8988T (cell line): ENCODE data around the gene SH3BP1.
A peak's percentile ranks its signal among the peaks of the same experiment; 100 is the strongest.

Experiments
- DNase-seq: peaks from one replicate; pipeline ENCODE4 v3.0.0; 2011

Gene SH3BP1

GRCh38 chr22:37617431-37617830 lies 22.0 kb upstream of the SH3BP1 start:
- DNase-seq, result no peak

- peak; percentile 2 for DNase-seq
Measured at GRCh38 chr22:37618072-37618656, 21.3 kb upstream of the SH3BP1 start.

- DNase-seq, result peak; percentile 2
Measured at GRCh38 chr22:37618674-37619073, 20.8 kb upstream of the SH3BP1 start.

GRCh38 chr22:37619991-37620390 lies 19.5 kb upstream of the SH3BP1 start:
- DNase-seq, result no peak

- no peak for DNase-seq
Measured at GRCh38 chr22:37621352-37621860, 18.1 kb upstream of the SH3BP1 start.

GRCh38 chr22:37623075-37624016 lies 16.1 kb upstream of the SH3BP1 start:
- DNase-seq, result peak; percentile 73

GRCh38 chr22:37624017-37624365 lies 15.5 kb upstream of the SH3BP1 start:
- no peak for DNase-seq

- no peak for DNase-seq
Measured at GRCh38 chr22:37624876-37625275, 14.6 kb upstream of the SH3BP1 start.

GRCh38 chr22:37625737-37626136 lies 13.7 kb upstream of the SH3BP1 start:
- DNase-seq, result no peak

GRCh38 chr22:37626144-37626543 lies 13.3 kb upstream of the SH3BP1 start:
- no peak for DNase-seq

- DNase-seq, result no peak
Measured at GRCh38 chr22:37626556-37627075, 12.9 kb upstream of the SH3BP1 start.

GRCh38 chr22:37627121-37627520 lies 12.3 kb upstream of the SH3BP1 start:
- DNase-seq, result no peak

GRCh38 chr22:37627545-37627944 lies 11.9 kb upstream of the SH3BP1 start:
- DNase-seq, result no peak

- no peak for DNase-seq
Measured at GRCh38 chr22:37628830-37629229, 10.6 kb upstream of the SH3BP1 start.

- no peak for DNase-seq
Measured at GRCh38 chr22:37629928-37630327, 9.5 kb upstream of the SH3BP1 start.

GRCh38 chr22:37630839-37631435 lies 8.5 kb upstream of the SH3BP1 start:
- DNase-seq, result no peak

- no peak for DNase-seq
Measured at GRCh38 chr22:37631448-37632173, 7.9 kb upstream of the SH3BP1 start.

- DNase-seq, result no peak
Measured at GRCh38 chr22:37632174-37633088, 7.0 kb upstream of the SH3BP1 start.

- no peak for DNase-seq
Measured at GRCh38 chr22:37633089-37633624, 6.3 kb upstream of the SH3BP1 start.

GRCh38 chr22:37633625-37634416 lies 5.6 kb upstream of the SH3BP1 start:
- no peak for DNase-seq
